ENCODE data around the gene OSBPL9. TPM values are rescaled to one million over a fixed set of nuclear protein-coding genes. Genes with fewer than 3 reads are reported as not detected.

The OSBPL9 gene
- total and polyA plus RNA-seq, 2 experiments from 2014 or later = 82.7 to 102 TPM

GRCh38 chr1:51789342-51789741 lies 172.4 kb downstream of the OSBPL9 start:
- Mint-ChIP-seq H3K4me3 (no peak overlapping the region), H3K9me3 (no peaks in the 10 kb centered on the region), H3K4me1 (no peaks in the 10 kb centered on the region), H3K36me3 (ENCODE audit: low read depth) (peaks cover 68% of the 10 kb centered on the region), H3K27me3 (ENCODE audit: insufficient read depth, low read depth, poor library complexity) (peaks cover 1% of the 10 kb centered on the region), H3K27ac (no peak overlapping the region)
- Histone ChIP-seq H3K27ac (ENCODE audit: low read depth) (no peak overlapping the region), H3K79me2 (replicated peaks; ENCODE audit: insufficient read depth) (no peaks in the 10 kb centered on the region), H3K4me3 (no peak overlapping the region), H3K4me2 (no peak overlapping the region), H3K9me2 (ENCODE audit: insufficient read depth) (no peaks in the 10 kb centered on the region), H3K27me3 (ENCODE audit: insufficient read depth) (no peaks in the 10 kb centered on the region), H3F3A (replicated peaks; ENCODE audit: low read depth) (no peaks in the 10 kb centered on the region), H4K20me1 (replicated peaks; ENCODE audit: insufficient read depth) (peaks cover 12% of the 10 kb centered on the region), H3K4me1 (ENCODE audit: insufficient read depth) (no peaks in the 10 kb centered on the region), H2AFZ (no peak overlapping the region), H3K36me3 (ENCODE audit: insufficient read depth) (peaks cover 61% of the 10 kb centered on the region)
- no peak for DNase-seq (ENCODE audit: low spot score)
- no peak for TF ChIP-seq ZNF462 (CRISPR knock-in tag; IDR thresholded peaks at IDR 0.05)
- TF ChIP-seq JUNB (IDR thresholded peaks at IDR 0.05; ENCODE audit: unreplicated experiment) = no peak
- TF ChIP-seq ZNF331 (CRISPR knock-in tag; IDR thresholded peaks at IDR 0.05; ENCODE audit: low read depth) = no peak
- TF ChIP-seq ETS1 (IDR thresholded peaks at IDR 0.05) = no peak
- no peak for TF ChIP-seq REST (IDR thresholded peaks at IDR 0.05; ENCODE audit: unreplicated experiment)
- TF ChIP-seq CREB1 (CRISPR knock-in tag; IDR thresholded peaks at IDR 0.05; ENCODE audit: low read depth) = no peak
- TF ChIP-seq STAT1 (IDR thresholded peaks at IDR 0.05; ENCODE audit: unreplicated experiment) = no peak
- no peak for TF ChIP-seq POLR2AphosphoS5 (IDR thresholded peaks at IDR 0.05; ENCODE audit: low read depth)
- no peak for TF ChIP-seq EZH2 (IDR thresholded peaks at IDR 0.05; ENCODE audit: low read depth, unreplicated experiment)
- TF ChIP-seq CTCF (conservative IDR thresholded peaks at IDR 0.05; ENCODE audit: low read depth in 2 of 2) = no peak
- no peak for ATAC-seq
